Measurements from ENCODE around the gene C11orf68. TPM values are rescaled to one million over a fixed set of nuclear protein-coding genes. Genes with fewer than 3 reads are reported as not detected.

Gene C11orf68
- total and polyA plus RNA-seq, 9 of the 15 experiments (the other 6 are each of a cell fraction or from before 2014, with no cell fraction given), result 3.6 to 35.9 (median 12.8) TPM

GRCh38 chr11:65873318-65874156 lies 45.3 kb downstream of the C11orf68 start:
- POLR2A ChIA-PET, result interaction anchor here (0.5 to 1.4 kb wide), 14 partner anchors 8 to 450 kb away, joined by 3 to 13 read pairs (median 4); partner anchors contain the start of genes CCDC85B, FIBP, FOSL1 and MUS81
- Histone ChIP-seq H2AFZ (ENCODE audit: low read depth, low read length) (peak overlapping the region; percentile 97), H3K9me1 (ENCODE audit: control insufficient read depth, insufficient read depth, low read length) (no peaks in the 10 kb centered on the region), H3K79me2 (ENCODE audit: control insufficient read depth, insufficient read depth, low read length) (no peaks in the 10 kb centered on the region), H3K27me3 (ENCODE audit: control insufficient read depth in 2 of 2, insufficient read depth in 2 of 2, low read length in 2 of 2) (no peaks in the 10 kb centered on the region), H3K4me3 (peak overlapping the region; percentile 46), H3K27ac (ENCODE audit: extremely low read depth, low read depth, low read length) (peak overlapping the region; percentile 73), H3K9ac (ENCODE audit: insufficient read depth in 1 of 2, low read depth in 2 of 2, low read length in 2 of 2) (peak overlapping the region; percentile 59 to 92), H3K4me2 (ENCODE audit: insufficient read depth, low read length) (peak overlapping the region; percentile 97), H3K9me3 (replicated peaks; ENCODE audit: control insufficient read depth, insufficient read depth, low read depth, low read length) (no peaks in the 10 kb centered on the region), H3K36me3 (ENCODE audit: control insufficient read depth, insufficient read depth, low read length) (no peaks in the 10 kb centered on the region), H3K4me1 (replicated peaks in 1 of 2; ENCODE audit: control insufficient read depth in 2 of 2, insufficient read depth in 2 of 2, low read length in 2 of 2) (peaks cover 11 to 42% of the 10 kb centered on the region in 2 experiments), H4K20me1 (replicated peaks; ENCODE audit: control insufficient read depth, insufficient read depth, low read length) (no peaks in the 10 kb centered on the region)
- peak; percentile 86 for ATAC-seq
- peak; percentile 92 to 98 (median 97) for DNase-seq (ENCODE audit: extremely low read depth in 1 of 4, low spot score in 3 of 4)
- 10% methylated on average over 43 of the region's 54 CpGs for WGBS (ENCODE audit: insufficient coverage, low coverage, missing lambda C conversion rate)
- intact Hi-C loops (cut with micrococcal nuclease), result no loop called here
- FAIRE-seq, result peak; percentile 91
- in situ Hi-C loops (cut with MboI), result no loop called here
- CTCF ChIA-PET (ENCODE audit: low intra/inter-chr PET ratio), result no interaction called here
- BruUV-seq (replicated peaks), result TSS peak; percentile 87
- no peak for TF ChIP-seq TRIM28 (IDR thresholded peaks at IDR 0.05)
- TF ChIP-seq CC2D1A (IDR thresholded peaks at IDR 0.05), result no peak
- no peak for TF ChIP-seq ZBTB34 (CRISPR knock-in tag; IDR thresholded peaks at IDR 0.05)
- TF ChIP-seq HMBOX1 (IDR thresholded peaks at IDR 0.05), result no peak
- TF ChIP-seq ZBTB9 (CRISPR knock-in tag; IDR thresholded peaks at IDR 0.05), result no peak
- no peak for TF ChIP-seq E4F1 (CRISPR knock-in tag; IDR thresholded peaks at IDR 0.05; ENCODE audit: borderline replicate concordance)
- peak; percentile 83 for TF ChIP-seq HMGN3 (IDR thresholded peaks at IDR 0.05; ENCODE audit: borderline replicate concordance, extremely low read depth, insufficient read length, low read depth, low read length)
- no peak for TF ChIP-seq CHD4 (IDR thresholded peaks at IDR 0.05; ENCODE audit: insufficient read depth, insufficient replicate concordance, low read depth, low read length, poor library complexity, severe bottlenecking)
- no peak for TF ChIP-seq EZH2 (IDR thresholded peaks at IDR 0.05; ENCODE audit: borderline replicate concordance, low read depth, low read length)
- TF ChIP-seq ZKSCAN1 (IDR thresholded peaks at IDR 0.05; ENCODE audit: low read depth, low read length), result no peak
- no peak for TF ChIP-seq ZNF780A (CRISPR knock-in tag; IDR thresholded peaks at IDR 0.05)
- TF ChIP-seq ZNF277 (CRISPR knock-in tag; IDR thresholded peaks at IDR 0.05; ENCODE audit: borderline replicate concordance), result no peak
